ENCODE data around the gene RIPOR2.

DNA sequence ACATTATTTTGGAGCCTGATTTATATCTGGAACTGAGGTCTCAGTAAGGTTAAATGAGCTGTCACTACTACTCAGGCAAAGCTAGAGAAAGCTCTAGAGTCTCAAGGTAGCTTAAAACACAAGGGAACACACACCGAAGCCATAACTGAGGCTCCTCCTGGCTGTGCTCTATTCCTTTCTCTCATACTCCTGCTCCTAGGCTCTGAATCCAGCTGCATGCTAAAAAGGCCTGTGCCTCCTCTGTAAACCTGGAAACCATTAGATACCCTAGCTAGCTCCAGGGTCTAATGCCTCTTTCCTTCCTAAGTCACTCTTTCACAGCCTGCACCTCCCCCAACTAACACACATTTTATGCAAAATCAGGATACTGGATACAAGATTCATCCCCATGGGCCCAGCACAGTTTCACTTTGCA is 17.1 kb downstream of the RIPOR2 start:
- TF ChIP-seq, protein P1, sequence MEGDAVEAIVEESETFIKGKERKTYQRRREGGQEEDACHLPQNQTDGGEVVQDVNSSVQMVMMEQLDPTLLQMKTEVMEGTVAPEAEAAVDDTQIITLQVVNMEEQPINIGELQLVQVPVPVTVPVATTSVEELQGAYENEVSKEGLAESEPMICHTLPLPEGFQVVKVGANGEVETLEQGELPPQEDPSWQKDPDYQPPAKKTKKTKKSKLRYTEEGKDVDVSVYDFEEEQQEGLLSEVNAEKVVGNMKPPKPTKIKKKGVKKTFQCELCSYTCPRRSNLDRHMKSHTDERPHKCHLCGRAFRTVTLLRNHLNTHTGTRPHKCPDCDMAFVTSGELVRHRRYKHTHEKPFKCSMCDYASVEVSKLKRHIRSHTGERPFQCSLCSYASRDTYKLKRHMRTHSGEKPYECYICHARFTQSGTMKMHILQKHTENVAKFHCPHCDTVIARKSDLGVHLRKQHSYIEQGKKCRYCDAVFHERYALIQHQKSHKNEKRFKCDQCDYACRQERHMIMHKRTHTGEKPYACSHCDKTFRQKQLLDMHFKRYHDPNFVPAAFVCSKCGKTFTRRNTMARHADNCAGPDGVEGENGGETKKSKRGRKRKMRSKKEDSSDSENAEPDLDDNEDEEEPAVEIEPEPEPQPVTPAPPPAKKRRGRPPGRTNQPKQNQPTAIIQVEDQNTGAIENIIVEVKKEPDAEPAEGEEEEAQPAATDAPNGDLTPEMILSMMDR (IDR thresholded peaks at IDR 0.05; ENCODE audit: low read depth, low read length) = no peak
- no peak for TF ChIP-seq EZH2phosphoT487 (IDR thresholded peaks at IDR 0.05; ENCODE audit: low read depth)

Measured in OCI-LY3 (cell line).